PC-3 (cell line): ENCODE measurements around the gene TMEM209.

Source experiments
- CTCF ChIP-seq: fragments of 300-600 bp; sonication (generic); conservative IDR thresholded peaks from 2 replicates; pipeline ENCODE4 v1.5.1; 2017; ENCODE audit warnings: antibody characterized with exemption, low read depth, mild to moderate bottlenecking, low read length
- EZH2 ChIP-seq: fragments of 300-600 bp; sonication (generic); IDR thresholded peaks from one replicate; pipeline ENCODE4 v1.6.1; 2017; ENCODE audit warnings: antibody characterized with exemption, mild to moderate bottlenecking, low read length; ENCODE audit not compliant: unreplicated experiment
- EZH2phosphoT487 ChIP-seq: fragments of 300-600 bp; sonication (generic); IDR thresholded peaks from 2 replicates; pipeline ENCODE4 v1.6.1; 2018; ENCODE audit warnings: mild to moderate bottlenecking, antibody characterized with exemption, low read length, borderline replicate concordance

DNA sequence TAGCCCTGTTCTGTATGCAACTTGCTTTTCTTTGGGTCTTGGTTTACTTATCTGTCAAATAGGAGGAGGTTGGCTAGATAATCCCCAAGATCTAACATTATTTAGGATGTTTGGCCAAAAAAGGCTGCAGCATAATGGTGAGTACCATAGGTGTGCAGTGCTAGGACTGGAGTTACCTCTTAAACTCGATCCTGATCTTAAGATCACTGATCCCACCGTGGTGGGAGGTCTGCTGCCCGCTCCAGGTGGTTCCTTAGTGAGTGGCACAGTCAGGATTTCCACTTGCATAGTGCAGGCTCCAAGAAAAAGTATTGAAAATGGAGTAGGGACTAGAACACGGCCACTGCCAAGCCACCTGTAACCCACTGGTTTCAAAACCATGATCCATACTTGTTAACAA lies 68.0 kb downstream of the TMEM209 start:
- TF ChIP-seq CTCF = no peak
- no peak for TF ChIP-seq EZH2
- TF ChIP-seq EZH2phosphoT487 = no peak
